GM21423 (cell line): ENCODE results near the gene CXCL16.

Experiments
- ATAC-seq: cut with Tn5 transposase; IDR thresholded peaks from one replicate; pipeline ENCODE4 v1.9.1; 2021; ENCODE audit warnings: mild to moderate bottlenecking, moderate library complexity; ENCODE audit not compliant: unreplicated experiment

CXCL16 gene

GRCh38 chr17:4751932-4752331, 12.2 kb upstream of the CXCL16 start:
- no peak for ATAC-seq

GRCh38 chr17:4750606-4751005, 10.9 kb upstream of the CXCL16 start:
- no peak for ATAC-seq

GRCh38 chr17:4748686-4749085, 9.0 kb upstream of the CXCL16 start:
- no peak for ATAC-seq

- no peak for ATAC-seq
Observed at GRCh38 chr17:4747847-4748246, 8.1 kb upstream of the CXCL16 start.

- ATAC-seq: no peak
Observed at GRCh38 chr17:4744999-4745969, 5.6 kb upstream of the CXCL16 start.

- ATAC-seq: no peak
Observed at GRCh38 chr17:4743898-4744297, 4.2 kb upstream of the CXCL16 start.

GRCh38 chr17:4743216-4743615, 3.5 kb upstream of the CXCL16 start:
- ATAC-seq: no peak

GRCh38 chr17:4742629-4743028, 2.9 kb upstream of the CXCL16 start:
- ATAC-seq: no peak

- no peak for ATAC-seq
Observed at GRCh38 chr17:4742133-4742532, 2.4 kb upstream of the CXCL16 start.

GRCh38 chr17:4741544-4741943, 1.8 kb upstream of the CXCL16 start:
- no peak for ATAC-seq

GRCh38 chr17:4740584-4740983, 856 bp upstream of the CXCL16 start:
- ATAC-seq: no peak

GRCh38 chr17:4740025-4740351, 260 bp upstream of the CXCL16 start:
- no peak for ATAC-seq

- no peak for ATAC-seq
Observed at GRCh38 chr17:4738136-4739121, 1.3 kb downstream of the CXCL16 start.

GRCh38 chr17:4735876-4736651, 3.7 kb downstream of the CXCL16 start:
- no peak for ATAC-seq

- no peak for ATAC-seq
Observed at GRCh38 chr17:4734857-4735475, 4.8 kb downstream of the CXCL16 start.

- no peak for ATAC-seq
Observed at GRCh38 chr17:4733073-4733531, 6.6 kb downstream of the CXCL16 start.

- ATAC-seq: no peak
Observed at GRCh38 chr17:4728124-4728523, 11.6 kb downstream of the CXCL16 start.

GRCh38 chr17:4725646-4726310, 13.9 kb downstream of the CXCL16 start:
- ATAC-seq: no peak

GRCh38 chr17:4724650-4725049, 15.1 kb downstream of the CXCL16 start:
- no peak for ATAC-seq
